OCI-LY3 (cell line): ENCODE results near the gene NME3.
"Not testable (repeated sequence)": the region's sequence is repeated elsewhere in the genome, so short reads cannot be mapped to it uniquely, and the experiment has no call there.

Experiments
- H2AFZ ChIP-seq: fragments of 200-600, 300-600 bp; shearing (Covaris generic); 2 replicates; pipeline ENCODE4 v1.6.0; 2014; ENCODE audit warnings: antibody characterized with exemption, low read depth, low read length
- H3K27ac ChIP-seq: fragments of 200-600, 300-600 bp; sonication (generic); 2 replicates; pipeline ENCODE4 v1.5.1; 2014; ENCODE audit warnings: mild to moderate bottlenecking, low read length, moderate library complexity, mixed read lengths
- H3K27me3 ChIP-seq: fragments of 200-600, 300-600 bp; sonication (generic); 2 replicates; pipeline ENCODE4 v1.6.1; 2014; ENCODE audit warnings: low read depth, low read length, mixed read lengths
- H3K36me3 ChIP-seq: fragments of 200-600, 300-600 bp; sonication (generic); replicated peaks from 2 replicates; pipeline ENCODE3; 2014; ENCODE audit warnings: low read depth, low read length, mixed read lengths
- H3K4me1 ChIP-seq: fragments of 300-600, 200-600 bp; sonication (generic); 2 replicates; pipeline ENCODE4 v1.6.1; 2014; ENCODE audit warnings: low read length, mixed read lengths
- H3K4me2 ChIP-seq: fragments of 200-600, 300-600 bp; sonication (generic); 2 replicates; pipeline ENCODE4 v1.6.1; 2014; ENCODE audit warnings: low read length, mixed read lengths
- H3K4me3 ChIP-seq: fragments of 300-600, 200-600 bp; sonication (generic); 2 replicates; pipeline ENCODE4 v1.5.1; 2014; ENCODE audit warnings: antibody characterized with exemption, mild to moderate bottlenecking, low read length, moderate library complexity
- H3K79me2 ChIP-seq: fragments of 300-600, 200-600 bp; shearing (Covaris generic); 2 replicates; pipeline ENCODE4 v1.6.1; 2014; ENCODE audit warnings: mild to moderate bottlenecking, low read length, mixed read lengths
- H3K9ac ChIP-seq: fragments of 300-600, 200-600 bp; shearing (Covaris generic); 2 replicates; pipeline ENCODE4 v1.6.0; 2014; ENCODE audit warnings: mild to moderate bottlenecking, low read length, moderate library complexity
- H3K9me3 ChIP-seq: fragments of 200-600, 300-600 bp; shearing (Covaris generic); 2 replicates; pipeline ENCODE4 v1.6.1; 2014; ENCODE audit warnings: low read length, mixed read lengths; ENCODE audit not compliant: insufficient read depth
- H4K20me1 ChIP-seq: fragments of 200-600, 300-600 bp; sonication (generic); 2 replicates; pipeline ENCODE4 v1.6.1; 2016; ENCODE audit warnings: low read length, mixed read lengths; ENCODE audit not compliant: insufficient read depth
- EZH2phosphoT487 ChIP-seq: fragments of 200-600 bp; shearing (Covaris generic); IDR thresholded peaks from 2 replicates; pipeline ENCODE4 v1.6.1; 2018; ENCODE audit warnings: antibody characterized with exemption, mixed run types, low read depth
- TF ChIP-seq, protein P1 (sequence below): fragments of 200-600, 300-600 bp; sonication (generic); IDR thresholded peaks from 2 replicates; pipeline ENCODE4 v1.5.1; 2014; ENCODE audit warnings: antibody characterized with exemption, low read length, low read depth

Gene NME3

DNA sequence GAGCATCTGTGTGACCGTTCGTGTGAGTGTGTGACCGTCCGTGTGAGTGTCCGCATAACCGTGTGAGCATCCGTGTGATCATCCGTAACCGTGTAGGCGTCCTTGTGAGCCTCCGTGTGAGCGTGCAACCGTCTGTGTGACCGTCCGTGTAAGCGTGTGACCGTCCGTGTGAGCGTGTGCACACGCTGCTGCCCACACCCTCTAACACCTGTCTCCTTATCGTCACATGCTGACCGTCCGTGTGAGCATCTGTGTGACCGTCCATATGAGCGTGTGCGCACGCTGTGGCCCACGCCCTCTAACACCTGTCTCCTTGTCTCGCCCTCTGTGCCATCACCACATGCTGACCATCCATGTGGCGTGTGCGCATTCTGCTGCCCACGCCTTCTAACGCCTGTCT, 31.1 kb downstream of the NME3 start:
- H3K36me3 ChIP-seq = no peaks in the 10 kb centered on the region
- no peaks in the 10 kb centered on the region for H3K9me3 ChIP-seq
- no peaks in the 10 kb centered on the region for H3K4me1 ChIP-seq
- no peak overlapping the region for H3K4me2 ChIP-seq
- H4K20me1 ChIP-seq = no peaks in the 10 kb centered on the region
- no peaks in the 10 kb centered on the region for H3K79me2 ChIP-seq
- no peaks in the 10 kb centered on the region for H3K27me3 ChIP-seq
- no peak overlapping the region for H2AFZ ChIP-seq
- no peak overlapping the region for H3K27ac ChIP-seq
- H3K9ac ChIP-seq = no peak overlapping the region
- no peak overlapping the region for H3K4me3 ChIP-seq
- no peak for TF ChIP-seq EZH2phosphoT487
- TF ChIP-seq, protein P1, sequence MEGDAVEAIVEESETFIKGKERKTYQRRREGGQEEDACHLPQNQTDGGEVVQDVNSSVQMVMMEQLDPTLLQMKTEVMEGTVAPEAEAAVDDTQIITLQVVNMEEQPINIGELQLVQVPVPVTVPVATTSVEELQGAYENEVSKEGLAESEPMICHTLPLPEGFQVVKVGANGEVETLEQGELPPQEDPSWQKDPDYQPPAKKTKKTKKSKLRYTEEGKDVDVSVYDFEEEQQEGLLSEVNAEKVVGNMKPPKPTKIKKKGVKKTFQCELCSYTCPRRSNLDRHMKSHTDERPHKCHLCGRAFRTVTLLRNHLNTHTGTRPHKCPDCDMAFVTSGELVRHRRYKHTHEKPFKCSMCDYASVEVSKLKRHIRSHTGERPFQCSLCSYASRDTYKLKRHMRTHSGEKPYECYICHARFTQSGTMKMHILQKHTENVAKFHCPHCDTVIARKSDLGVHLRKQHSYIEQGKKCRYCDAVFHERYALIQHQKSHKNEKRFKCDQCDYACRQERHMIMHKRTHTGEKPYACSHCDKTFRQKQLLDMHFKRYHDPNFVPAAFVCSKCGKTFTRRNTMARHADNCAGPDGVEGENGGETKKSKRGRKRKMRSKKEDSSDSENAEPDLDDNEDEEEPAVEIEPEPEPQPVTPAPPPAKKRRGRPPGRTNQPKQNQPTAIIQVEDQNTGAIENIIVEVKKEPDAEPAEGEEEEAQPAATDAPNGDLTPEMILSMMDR = no peak

DNA sequence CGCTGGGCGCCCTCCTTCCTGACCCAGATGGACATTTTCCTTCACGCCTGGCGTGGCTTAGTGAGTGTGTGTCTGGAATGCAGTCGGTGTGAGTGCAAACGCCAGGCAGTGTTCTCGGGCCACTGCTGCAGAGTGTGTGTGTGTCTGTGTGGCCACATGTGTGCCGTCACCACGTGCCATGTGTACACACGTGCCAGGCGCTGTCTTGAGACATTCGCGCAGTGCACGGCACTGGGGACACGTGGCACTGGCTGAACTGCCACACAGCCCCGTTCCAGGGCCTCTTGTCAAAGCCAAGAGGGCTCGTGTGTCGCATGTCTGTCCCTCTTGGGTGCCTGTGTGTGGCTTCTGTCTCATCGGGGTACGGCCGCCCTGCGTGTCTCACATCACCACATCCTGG, 36.5 kb downstream of the NME3 start:
- no peaks in the 10 kb centered on the region for H3K9me3 ChIP-seq
- H3K36me3 ChIP-seq = peaks cover 17% of the 10 kb centered on the region
- no peak overlapping the region for H3K4me2 ChIP-seq
- H3K9ac ChIP-seq = no peak overlapping the region
- TF ChIP-seq EZH2phosphoT487 = no peak
- TF ChIP-seq, protein P1 = no peak
- H2AFZ ChIP-seq = no peak overlapping the region
- H3K4me1 ChIP-seq = no peaks in the 10 kb centered on the region
- no peaks in the 10 kb centered on the region for H4K20me1 ChIP-seq
- no peak overlapping the region for H3K27ac ChIP-seq
- H3K79me2 ChIP-seq = no peaks in the 10 kb centered on the region
- no peaks in the 10 kb centered on the region for H3K27me3 ChIP-seq
- H3K4me3 ChIP-seq = no peak overlapping the region

DNA sequence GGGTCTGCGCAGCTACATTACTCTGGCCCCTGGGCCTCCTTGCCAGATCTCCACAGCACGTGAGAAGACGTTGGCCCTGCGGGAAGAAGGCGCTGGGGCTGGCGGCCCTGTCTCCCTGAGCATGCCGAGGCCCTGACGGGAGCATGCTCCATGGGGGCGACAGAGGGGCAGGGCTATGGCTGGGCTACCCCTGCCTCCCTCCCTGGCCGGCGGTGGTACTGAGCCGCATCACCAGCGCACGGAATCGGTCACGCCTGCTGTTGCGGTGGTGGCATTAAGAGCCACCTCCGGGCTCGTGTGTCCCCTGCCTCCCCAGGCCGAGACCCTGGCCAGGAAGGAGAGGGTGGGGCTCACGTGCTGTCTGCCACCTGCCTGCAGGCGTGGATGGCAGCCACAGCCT, 37.2 kb downstream of the NME3 start:
- TF ChIP-seq EZH2phosphoT487 = no peak
- TF ChIP-seq, protein P1 = no peak
- no peaks in the 10 kb centered on the region for H3K4me1 ChIP-seq
- H2AFZ ChIP-seq = no peak overlapping the region
- H3K9ac ChIP-seq = no peak overlapping the region
- H3K36me3 ChIP-seq = peaks cover 17% of the 10 kb centered on the region
- H4K20me1 ChIP-seq = no peaks in the 10 kb centered on the region
- H3K9me3 ChIP-seq = no peaks in the 10 kb centered on the region
- no peaks in the 10 kb centered on the region for H3K27me3 ChIP-seq
- H3K4me2 ChIP-seq = no peak overlapping the region
- H3K4me3 ChIP-seq = no peak overlapping the region
- H3K79me2 ChIP-seq = no peaks in the 10 kb centered on the region
- no peak overlapping the region for H3K27ac ChIP-seq

DNA sequence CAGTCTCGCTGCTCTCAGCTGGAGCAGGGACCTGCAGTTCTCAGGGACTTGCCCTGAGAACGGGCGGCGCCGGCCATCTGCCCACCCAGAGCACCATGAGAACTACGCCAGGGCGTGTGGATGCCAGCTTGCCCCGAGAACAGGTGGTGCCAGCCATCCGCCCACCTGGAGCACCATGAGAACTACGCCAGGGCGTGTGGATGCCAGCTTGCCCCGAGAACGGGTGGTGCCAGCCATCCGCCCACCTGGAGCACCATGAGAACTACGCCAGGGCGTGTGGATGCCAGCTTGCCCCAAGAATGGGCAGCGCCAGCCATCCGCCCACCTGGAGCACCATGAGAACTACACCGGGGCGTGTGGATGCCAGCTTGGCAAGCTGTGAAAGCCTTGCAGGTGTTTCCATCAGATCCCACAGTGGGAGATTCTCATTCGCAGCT, 38.8 kb downstream of the NME3 start:
- H4K20me1 ChIP-seq = not testable (repeated sequence)
- peaks cover 17% of the 10 kb centered on the region for H3K36me3 ChIP-seq

DNA sequence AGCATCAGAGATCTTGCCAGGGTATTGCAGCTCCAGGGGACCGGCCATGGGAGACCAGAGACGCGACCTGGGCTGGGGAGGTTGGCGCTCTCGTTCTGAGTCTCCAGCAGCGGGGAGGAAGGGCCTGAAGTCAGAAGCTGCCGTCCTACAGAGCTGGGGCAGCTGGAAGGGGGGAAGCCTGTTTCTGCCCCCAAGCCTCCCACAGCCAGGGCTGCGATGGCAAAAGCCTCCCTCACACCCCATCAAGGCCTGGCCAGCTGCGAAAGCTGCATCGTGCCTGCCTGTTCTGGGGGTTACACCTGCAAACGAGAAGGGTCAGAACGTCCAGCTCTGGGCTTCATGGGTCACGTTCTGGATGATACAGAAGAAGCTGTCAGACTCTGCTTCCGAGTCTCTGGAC, 39.3 kb downstream of the NME3 start:
- TF ChIP-seq, protein P1 = no peak
- no peak for TF ChIP-seq EZH2phosphoT487
- peaks cover 17% of the 10 kb centered on the region for H3K36me3 ChIP-seq
- H3K4me1 ChIP-seq = no peaks in the 10 kb centered on the region
- no peak overlapping the region for H3K9ac ChIP-seq
- H4K20me1 ChIP-seq = no peaks in the 10 kb centered on the region
- no peak overlapping the region for H3K4me3 ChIP-seq
- no peaks in the 10 kb centered on the region for H3K79me2 ChIP-seq
- H3K27me3 ChIP-seq = no peaks in the 10 kb centered on the region
- no peak overlapping the region for H3K27ac ChIP-seq
- H3K4me2 ChIP-seq = no peak overlapping the region
- H3K9me3 ChIP-seq = no peaks in the 10 kb centered on the region
- no peak overlapping the region for H2AFZ ChIP-seq

More for the DNA sequence above, 38.8 kb downstream of the NME3 start:
- not testable (repeated sequence) for H3K4me2 ChIP-seq, H3K79me2 ChIP-seq, H3K4me1 ChIP-seq, H3K4me3 ChIP-seq, H3K9me3 ChIP-seq, H3K27me3 ChIP-seq, H3K27ac ChIP-seq, H3K9ac ChIP-seq, H2AFZ ChIP-seq
